Astrocyte (in vitro differentiated cells and primary cell): ENCODE results near the gene PRDM11.

Source experiments
- EZH2 ChIP-seq: IDR thresholded peaks from 2 replicates; pipeline ENCODE4 v1.6.1; 2012; ENCODE audit warnings: mild to moderate bottlenecking, low read length, inconsistent platforms; ENCODE audit not compliant: insufficient read depth
- TF ChIP-seq, protein P1 (sequence below): IDR thresholded peaks from 2 replicates; pipeline ENCODE4 v1.5.1; 2011; ENCODE audit warnings: low read depth, mild to moderate bottlenecking, inconsistent platforms, low read length, moderate library complexity; ENCODE audit not compliant: insufficient read depth

DNA sequence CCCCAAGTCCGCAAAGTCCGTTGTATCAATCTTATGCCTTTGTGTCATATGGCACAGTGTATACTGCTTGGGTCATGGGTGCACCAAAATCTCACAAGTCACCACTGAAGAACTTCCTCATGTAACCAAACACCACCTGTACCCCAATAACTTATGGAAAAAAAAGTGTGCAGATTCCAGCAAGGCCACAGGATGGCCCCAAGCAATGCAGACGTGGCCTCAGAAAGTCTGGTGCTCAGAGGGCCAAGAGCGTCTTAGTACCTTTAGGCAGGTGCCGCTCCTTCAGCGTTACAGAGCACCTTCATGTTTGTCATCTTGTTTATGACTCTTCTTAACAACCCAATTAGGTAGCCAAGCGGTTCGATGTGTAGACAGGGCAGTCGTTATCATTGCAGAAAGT is 65.3 kb downstream of the PRDM11 start:
- TF ChIP-seq, protein P1, sequence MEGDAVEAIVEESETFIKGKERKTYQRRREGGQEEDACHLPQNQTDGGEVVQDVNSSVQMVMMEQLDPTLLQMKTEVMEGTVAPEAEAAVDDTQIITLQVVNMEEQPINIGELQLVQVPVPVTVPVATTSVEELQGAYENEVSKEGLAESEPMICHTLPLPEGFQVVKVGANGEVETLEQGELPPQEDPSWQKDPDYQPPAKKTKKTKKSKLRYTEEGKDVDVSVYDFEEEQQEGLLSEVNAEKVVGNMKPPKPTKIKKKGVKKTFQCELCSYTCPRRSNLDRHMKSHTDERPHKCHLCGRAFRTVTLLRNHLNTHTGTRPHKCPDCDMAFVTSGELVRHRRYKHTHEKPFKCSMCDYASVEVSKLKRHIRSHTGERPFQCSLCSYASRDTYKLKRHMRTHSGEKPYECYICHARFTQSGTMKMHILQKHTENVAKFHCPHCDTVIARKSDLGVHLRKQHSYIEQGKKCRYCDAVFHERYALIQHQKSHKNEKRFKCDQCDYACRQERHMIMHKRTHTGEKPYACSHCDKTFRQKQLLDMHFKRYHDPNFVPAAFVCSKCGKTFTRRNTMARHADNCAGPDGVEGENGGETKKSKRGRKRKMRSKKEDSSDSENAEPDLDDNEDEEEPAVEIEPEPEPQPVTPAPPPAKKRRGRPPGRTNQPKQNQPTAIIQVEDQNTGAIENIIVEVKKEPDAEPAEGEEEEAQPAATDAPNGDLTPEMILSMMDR, result no peak
- TF ChIP-seq EZH2, result no peak
